Chondrocyte (in vitro differentiated cells): ENCODE results near the gene TDP1. TPM values are rescaled to one million over a fixed set of nuclear protein-coding genes. Genes with fewer than 3 reads are reported as not detected.
"Not testable (repeated sequence)": the region's sequence is repeated elsewhere in the genome, so short reads cannot be mapped to it uniquely, and the experiment has no call there.

ENCODE experiments used
- DNase-seq: peaks from one replicate; pipeline ENCODE4 v3.0.0; 2021; ENCODE audit warnings: mixed read lengths, low spot score
- H3K27ac Mint-ChIP-seq: one replicate; pipeline ENCODE4 v1.8.0; 2021; ENCODE audit warnings: mild to moderate bottlenecking, moderate library complexity, mixed read lengths; ENCODE audit not compliant: unreplicated experiment
- H3K27me3 Mint-ChIP-seq: 2 replicates; pipeline ENCODE4 v1.8.0; 2021; ENCODE audit warnings: low read depth, mixed read lengths
- H3K36me3 Mint-ChIP-seq: 2 replicates; pipeline ENCODE4 v1.8.0; 2021; ENCODE audit warnings: low read depth, mixed read lengths
- H3K4me1 Mint-ChIP-seq: 2 replicates; pipeline ENCODE4 v1.8.0; 2021; ENCODE audit warnings: low read depth, mild to moderate bottlenecking, mixed read lengths
- H3K4me3 Mint-ChIP-seq: one replicate; pipeline ENCODE4 v1.8.0; 2021; ENCODE audit warnings: mild to moderate bottlenecking, moderate library complexity, mixed read lengths; ENCODE audit not compliant: unreplicated experiment
- H3K9me3 Mint-ChIP-seq: 2 replicates; pipeline ENCODE4 v1.8.0; 2021; ENCODE audit warnings: low read depth, mixed read lengths
- total RNA-seq: library from RNA; stranded (reverse); gene quantifications from 3 replicates; pipeline ENCODE4 v1.2.1, GENCODE V29; 2021
- TF ChIP-seq, protein P1 (sequence below): fragments of 200-600 bp; sonication (generic); IDR thresholded peaks from 2 replicates; pipeline ENCODE4 v1.5.0; 2021; ENCODE audit warnings: antibody characterized with exemption, mild to moderate bottlenecking, moderate library complexity

The TDP1 gene
- total RNA-seq, 1 donor from 2014 or later = 15.0 TPM

DNA sequence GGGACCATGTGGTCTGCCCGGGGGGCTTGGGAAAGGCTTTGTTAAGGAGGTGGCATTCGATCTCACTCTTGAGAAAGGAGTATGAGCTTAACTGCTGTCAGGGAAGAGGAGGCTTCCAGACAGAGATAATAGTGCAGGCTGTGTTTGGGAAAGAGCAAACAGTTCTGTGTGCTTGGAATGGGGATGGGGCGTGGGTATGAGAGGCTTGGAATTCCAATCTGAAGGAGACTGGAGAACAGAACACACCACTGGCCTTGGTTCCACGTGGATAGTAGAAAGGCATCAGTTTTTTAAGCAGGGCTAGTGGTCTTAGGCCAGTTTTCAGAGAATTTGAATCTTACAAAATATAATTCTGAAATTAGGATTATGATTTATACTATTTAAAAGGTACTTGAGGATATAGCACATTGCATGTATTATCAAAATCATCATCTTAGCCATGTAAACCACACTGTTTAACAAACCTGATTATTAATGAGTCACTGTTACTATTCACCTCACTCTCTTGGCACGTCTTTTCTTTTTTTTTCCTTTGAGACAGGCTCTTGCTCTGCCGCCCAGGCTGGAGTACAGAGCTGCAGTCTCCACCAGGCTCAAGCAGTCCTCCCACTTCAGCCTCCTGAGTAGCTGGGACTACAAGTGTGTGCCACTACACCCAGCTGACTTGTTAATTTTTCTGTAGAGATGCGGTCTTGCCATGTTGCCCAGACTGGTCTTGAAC is 67.6 kb downstream of the TDP1 start:
- Mint-ChIP-seq H3K27me3 (no peaks in the 10 kb centered on the region), H3K27ac (no peak overlapping the region), H3K9me3 (no peaks in the 10 kb centered on the region), H3K36me3 (peaks cover 37% of the 10 kb centered on the region), H3K4me1 (no peaks in the 10 kb centered on the region), H3K4me3 (no peak overlapping the region)
- TF ChIP-seq, protein P1, sequence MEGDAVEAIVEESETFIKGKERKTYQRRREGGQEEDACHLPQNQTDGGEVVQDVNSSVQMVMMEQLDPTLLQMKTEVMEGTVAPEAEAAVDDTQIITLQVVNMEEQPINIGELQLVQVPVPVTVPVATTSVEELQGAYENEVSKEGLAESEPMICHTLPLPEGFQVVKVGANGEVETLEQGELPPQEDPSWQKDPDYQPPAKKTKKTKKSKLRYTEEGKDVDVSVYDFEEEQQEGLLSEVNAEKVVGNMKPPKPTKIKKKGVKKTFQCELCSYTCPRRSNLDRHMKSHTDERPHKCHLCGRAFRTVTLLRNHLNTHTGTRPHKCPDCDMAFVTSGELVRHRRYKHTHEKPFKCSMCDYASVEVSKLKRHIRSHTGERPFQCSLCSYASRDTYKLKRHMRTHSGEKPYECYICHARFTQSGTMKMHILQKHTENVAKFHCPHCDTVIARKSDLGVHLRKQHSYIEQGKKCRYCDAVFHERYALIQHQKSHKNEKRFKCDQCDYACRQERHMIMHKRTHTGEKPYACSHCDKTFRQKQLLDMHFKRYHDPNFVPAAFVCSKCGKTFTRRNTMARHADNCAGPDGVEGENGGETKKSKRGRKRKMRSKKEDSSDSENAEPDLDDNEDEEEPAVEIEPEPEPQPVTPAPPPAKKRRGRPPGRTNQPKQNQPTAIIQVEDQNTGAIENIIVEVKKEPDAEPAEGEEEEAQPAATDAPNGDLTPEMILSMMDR = no peak
- DNase-seq = no peak

- TF ChIP-seq, protein P1 = no peak
- no peaks in the 10 kb centered on the region for H3K27me3 Mint-ChIP-seq
- DNase-seq = no peak
- no peaks in the 10 kb centered on the region for H3K9me3 Mint-ChIP-seq
- no peak overlapping the region for H3K27ac Mint-ChIP-seq
- peaks cover 29% of the 10 kb centered on the region for H3K36me3 Mint-ChIP-seq
- no peak overlapping the region for H3K4me3 Mint-ChIP-seq
- no peaks in the 10 kb centered on the region for H3K4me1 Mint-ChIP-seq
These were observed 69.2 kb downstream of the TDP1 start for GRCh38 chr14:90024910-90025309.

GRCh38 chr14:90026608-90027007 is 70.9 kb downstream of the TDP1 start:
- not testable (repeated sequence) for H3K4me1 Mint-ChIP-seq, H3K4me3 Mint-ChIP-seq, H3K27me3 Mint-ChIP-seq, H3K27ac Mint-ChIP-seq, DNase-seq, H3K9me3 Mint-ChIP-seq
- H3K36me3 Mint-ChIP-seq = peaks cover 27% of the 10 kb centered on the region

DNA sequence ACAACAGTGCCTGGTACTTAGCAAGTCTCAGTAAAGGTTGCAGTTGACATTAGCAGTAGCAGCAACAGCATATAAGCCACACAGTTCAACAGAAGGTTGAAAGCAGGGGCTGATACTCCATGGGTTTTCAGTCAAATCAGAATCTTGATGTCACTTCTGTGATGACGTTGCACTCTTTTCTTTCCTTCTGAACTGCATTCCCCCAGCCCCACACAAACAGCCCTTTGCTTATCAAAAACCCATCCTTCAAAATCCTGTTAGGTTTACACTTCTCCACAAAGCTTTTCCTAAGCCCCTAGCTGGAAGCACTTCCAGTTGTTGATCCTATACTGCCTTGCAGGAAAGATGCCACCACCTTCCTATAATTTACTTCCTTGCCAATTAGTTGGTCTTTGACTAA is 72.1 kb downstream of the TDP1 start:
- no peaks in the 10 kb centered on the region for H3K9me3 Mint-ChIP-seq
- no peak overlapping the region for H3K4me3 Mint-ChIP-seq
- no peaks in the 10 kb centered on the region for H3K27me3 Mint-ChIP-seq
- no peak overlapping the region for H3K27ac Mint-ChIP-seq
- DNase-seq = no peak
- TF ChIP-seq, protein P1 = no peak
- peaks cover 23% of the 10 kb centered on the region for H3K36me3 Mint-ChIP-seq
- H3K4me1 Mint-ChIP-seq = no peaks in the 10 kb centered on the region

DNA sequence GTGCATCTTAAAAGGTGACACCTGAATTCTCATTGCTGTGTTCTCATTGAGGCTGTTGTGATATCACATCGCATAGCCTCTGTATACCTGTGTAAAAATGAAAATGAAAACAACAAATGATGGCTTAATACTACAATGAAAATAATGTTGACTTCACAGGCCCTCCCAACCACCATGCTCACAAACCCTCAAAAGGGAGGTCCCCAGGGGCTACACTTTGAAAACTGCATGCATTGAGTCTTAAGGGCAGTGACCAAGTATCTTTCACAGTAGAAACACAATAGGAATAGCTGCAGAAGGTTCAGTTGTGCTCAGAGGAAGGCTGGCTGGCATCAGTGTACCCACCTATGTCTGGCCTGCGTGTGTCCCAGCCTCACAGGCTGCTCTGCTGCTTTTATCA is 78.4 kb downstream of the TDP1 start:
- TF ChIP-seq, protein P1 = no peak
- Mint-ChIP-seq H3K27me3 (no peaks in the 10 kb centered on the region), H3K27ac (no peak overlapping the region), H3K4me3 (no peak overlapping the region), H3K9me3 (no peaks in the 10 kb centered on the region), H3K4me1 (no peaks in the 10 kb centered on the region), H3K36me3 (peaks cover 28% of the 10 kb centered on the region)
- no peak for DNase-seq
